HepG2 (cell line): ENCODE results near the gene SLC2A5. TPM values are rescaled to one million over a fixed set of nuclear protein-coding genes. Genes with fewer than 3 reads are reported as not detected.

Experiments used
- E2F2 ChIP-seq: sonication (generic); formaldehyde crosslinking; IDR thresholded peaks from 2 replicates; pipeline ENCODE4 v1.4.0; 2020; ENCODE audit warnings: missing genetic modification reagents, borderline replicate concordance
- ETV5 ChIP-seq: IDR thresholded peaks from 2 replicates; pipeline ENCODE4 v1.6.1; 2018; ENCODE audit warnings: missing biosample characterization, missing genetic modification reagents, inconsistent platforms, borderline replicate concordance
- HNF1A ChIP-seq, 2 experiments: sonication (generic) in 1 of 2; formaldehyde crosslinking in 1 of 2; IDR thresholded peaks; 2 replicates each; pipeline versions ENCODE4 v1.4.0 to v1.6.1; 2016 to 2020; ENCODE audit warnings: borderline replicate concordance in 1 of 2, low read depth in 1 of 2, mild to moderate bottlenecking in 1 of 2, missing genetic modification reagents in 1 of 2
- HOXA9 ChIP-seq: sonication (generic); formaldehyde crosslinking; IDR thresholded peaks from 2 replicates; pipeline ENCODE4 v1.8.1; 2022; ENCODE audit warnings: missing genetic modification reagents, mild to moderate bottlenecking, moderate library complexity, borderline replicate concordance
- MBNL3 ChIP-seq: fragments of 250-450 bp; sonication (Bioruptor Pico); conservative IDR thresholded peaks from 2 replicates; pipeline ENCODE4 v1.8.0; 2022; ENCODE audit warnings: mild to moderate bottlenecking, inconsistent platforms
- PHF8 ChIP-seq: sonication (generic); formaldehyde crosslinking; IDR thresholded peaks from 2 replicates; pipeline ENCODE4 v1.5.0; 2020; ENCODE audit warnings: missing genetic modification reagents
- SNAPC2 ChIP-seq: sonication (generic); formaldehyde crosslinking; IDR thresholded peaks from 2 replicates; pipeline ENCODE4 v1.8.1; 2022; ENCODE audit warnings: mild to moderate bottlenecking, missing genetic modification reagents
- ZFP90 ChIP-seq: sonication (generic); formaldehyde crosslinking; IDR thresholded peaks from 2 replicates; pipeline ENCODE4 v1.8.0; 2022; ENCODE audit warnings: missing genetic modification reagents, mild to moderate bottlenecking, inconsistent platforms, borderline replicate concordance
- ZMAT3 ChIP-seq: sonication (generic); formaldehyde crosslinking; conservative IDR thresholded peaks from 2 replicates; pipeline ENCODE4 v1.7.0; 2021; ENCODE audit warnings: missing genetic modification reagents
- ZNF256 ChIP-seq: sonication (generic); formaldehyde crosslinking; conservative IDR thresholded peaks from 2 replicates; pipeline ENCODE4 v1.4.0; 2020; ENCODE audit warnings: missing genetic modification reagents
- ZNF552 ChIP-seq: sonication (generic); formaldehyde crosslinking; IDR thresholded peaks from 2 replicates; pipeline ENCODE4 v1.9.0; 2022; ENCODE audit warnings: missing genetic modification reagents, mild to moderate bottlenecking, borderline replicate concordance
- ZNF660 ChIP-seq: sonication (generic); formaldehyde crosslinking; IDR thresholded peaks from 2 replicates; pipeline ENCODE4 v1.5.1; 2020; ENCODE audit warnings: mild to moderate bottlenecking, low read depth, missing genetic modification reagents, borderline replicate concordance
- polyA plus RNA-seq, 8 experiments: library from polyadenylated mRNA; depleted of rRNA in 3 of 8; stranded (reverse) in 7 of 8; unstranded in 1 of 8; fragments of >200 nt; fragmentation: Illumina TruSeq in 4 of 8; extraction: Trizol in 4 of 8; gene quantifications; 2 replicates each; pipeline versions ENCODE4 v1.2.1 to v1.2.3, GENCODE V29; 2011 to 2016; ENCODE audit warnings: low read depth in 4 of 8, missing spikeins in 1 of 8, mixed read lengths in 1 of 8; ENCODE audit not compliant: insufficient read depth in 1 of 8
- total RNA-seq, 5 experiments: library from RNA; depleted of rRNA; stranded (reverse); fragments of >200 nt; fragmentation: Illumina TruSeq; extraction: Trizol; gene quantifications; 2 replicates each; pipeline ENCODE4 v1.2.3, GENCODE V29; 2016; ENCODE audit warnings: low read depth in 1 of 5
- TF ChIP-seq, protein P1 (sequence below): sonication (generic); formaldehyde crosslinking; IDR thresholded peaks from 2 replicates; pipeline ENCODE4 v1.4.0; 2020; ENCODE audit warnings: mild to moderate bottlenecking, missing genetic modification reagents, borderline replicate concordance
- TF ChIP-seq, protein P2 (sequence below): sonication (generic); formaldehyde crosslinking; IDR thresholded peaks from 2 replicates; pipeline ENCODE4 v1.8.0; 2022; ENCODE audit warnings: mild to moderate bottlenecking, missing genetic modification reagents
- TF ChIP-seq, protein P3 (sequence below): IDR thresholded peaks from 2 replicates; pipeline ENCODE4 v1.6.1; 2016; ENCODE audit warnings: control low read depth
- TF ChIP-seq, protein P4 (sequence below): IDR thresholded peaks from 2 replicates; pipeline ENCODE4 v1.6.1; 2018; ENCODE audit warnings: missing genetic modification reagents

SLC2A5 gene
- total and polyA plus RNA-seq, 2 of the 13 experiments (the other 11 are each of a cell fraction or from before 2014, with no cell fraction given): 0.04 to 0.54 TPM

- TF ChIP-seq HNF1A (IDR thresholded peaks at IDR 0.05; ENCODE audit: low read depth) (no peak), HNF1A (CRISPR knock-in tag; IDR thresholded peaks at IDR 0.05; ENCODE audit: borderline replicate concordance) (peak; percentile 77), ZNF552 (CRISPR knock-in tag) (no peak), ZFP90 (CRISPR knock-in tag) (0 out of 2 replicates have a peak, but pooled peaks have one; percentile 59), ZNF660 (CRISPR knock-in tag) (no peak), ZMAT3 (CRISPR knock-in tag) (no peak), ETV5 (CRISPR knock-in tag) (peak; percentile 85), ZNF256 (CRISPR knock-in tag) (no peak), HOXA9 (CRISPR knock-in tag) (no peak), SNAPC2 (CRISPR knock-in tag) (peak; percentile 88), E2F2 (CRISPR knock-in tag) (no peak), PHF8 (CRISPR knock-in tag) (peak; percentile 49), MBNL3 (no peak)
- TF ChIP-seq, protein P1, sequence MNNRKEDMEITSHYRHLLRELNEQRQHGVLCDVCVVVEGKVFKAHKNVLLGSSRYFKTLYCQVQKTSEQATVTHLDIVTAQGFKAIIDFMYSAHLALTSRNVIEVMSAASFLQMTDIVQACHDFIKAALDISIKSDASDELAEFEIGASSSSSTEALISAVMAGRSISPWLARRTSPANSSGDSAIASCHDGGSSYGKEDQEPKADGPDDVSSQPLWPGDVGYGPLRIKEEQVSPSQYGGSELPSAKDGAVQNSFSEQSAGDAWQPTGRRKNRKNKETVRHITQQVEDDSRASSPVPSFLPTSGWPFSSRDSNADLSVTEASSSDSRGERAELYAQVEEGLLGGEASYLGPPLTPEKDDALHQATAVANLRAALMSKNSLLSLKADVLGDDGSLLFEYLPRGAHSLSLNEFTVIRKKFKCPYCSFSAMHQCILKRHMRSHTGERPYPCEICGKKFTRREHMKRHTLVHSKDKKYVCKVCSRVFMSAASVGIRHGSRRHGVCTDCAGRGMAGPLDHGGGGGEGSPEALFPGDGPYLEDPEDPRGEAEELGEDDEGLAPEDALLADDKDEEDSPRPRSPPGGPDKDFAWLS: no peak
- TF ChIP-seq, protein P2, sequence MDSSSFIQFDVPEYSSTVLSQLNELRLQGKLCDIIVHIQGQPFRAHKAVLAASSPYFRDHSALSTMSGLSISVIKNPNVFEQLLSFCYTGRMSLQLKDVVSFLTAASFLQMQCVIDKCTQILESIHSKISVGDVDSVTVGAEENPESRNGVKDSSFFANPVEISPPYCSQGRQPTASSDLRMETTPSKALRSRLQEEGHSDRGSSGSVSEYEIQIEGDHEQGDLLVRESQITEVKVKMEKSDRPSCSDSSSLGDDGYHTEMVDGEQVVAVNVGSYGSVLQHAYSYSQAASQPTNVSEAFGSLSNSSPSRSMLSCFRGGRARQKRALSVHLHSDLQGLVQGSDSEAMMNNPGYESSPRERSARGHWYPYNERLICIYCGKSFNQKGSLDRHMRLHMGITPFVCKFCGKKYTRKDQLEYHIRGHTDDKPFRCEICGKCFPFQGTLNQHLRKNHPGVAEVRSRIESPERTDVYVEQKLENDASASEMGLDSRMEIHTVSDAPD (CRISPR knock-in tag): peak; percentile 87
- TF ChIP-seq, protein P3, sequence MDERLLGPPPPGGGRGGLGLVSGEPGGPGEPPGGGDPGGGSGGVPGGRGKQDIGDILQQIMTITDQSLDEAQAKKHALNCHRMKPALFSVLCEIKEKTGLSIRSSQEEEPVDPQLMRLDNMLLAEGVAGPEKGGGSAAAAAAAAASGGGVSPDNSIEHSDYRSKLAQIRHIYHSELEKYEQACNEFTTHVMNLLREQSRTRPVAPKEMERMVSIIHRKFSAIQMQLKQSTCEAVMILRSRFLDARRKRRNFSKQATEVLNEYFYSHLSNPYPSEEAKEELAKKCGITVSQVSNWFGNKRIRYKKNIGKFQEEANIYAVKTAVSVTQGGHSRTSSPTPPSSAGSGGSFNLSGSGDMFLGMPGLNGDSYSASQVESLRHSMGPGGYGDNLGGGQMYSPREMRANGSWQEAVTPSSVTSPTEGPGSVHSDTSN: no peak; the same call in 1 of the 2 replicates
- TF ChIP-seq, protein P4, sequence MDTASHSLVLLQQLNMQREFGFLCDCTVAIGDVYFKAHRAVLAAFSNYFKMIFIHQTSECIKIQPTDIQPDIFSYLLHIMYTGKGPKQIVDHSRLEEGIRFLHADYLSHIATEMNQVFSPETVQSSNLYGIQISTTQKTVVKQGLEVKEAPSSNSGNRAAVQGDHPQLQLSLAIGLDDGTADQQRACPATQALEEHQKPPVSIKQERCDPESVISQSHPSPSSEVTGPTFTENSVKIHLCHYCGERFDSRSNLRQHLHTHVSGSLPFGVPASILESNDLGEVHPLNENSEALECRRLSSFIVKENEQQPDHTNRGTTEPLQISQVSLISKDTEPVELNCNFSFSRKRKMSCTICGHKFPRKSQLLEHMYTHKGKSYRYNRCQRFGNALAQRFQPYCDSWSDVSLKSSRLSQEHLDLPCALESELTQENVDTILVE (CRISPR knock-in tag): peak; percentile 46; the same call in 1 of the 2 replicates
Observed at GRCh38 chr1:9112961-9113880, 43.8 kb upstream of the SLC2A5 start (continued).
